Brain microvascular endothelial cell (primary cell): ENCODE data around the gene TRIM47.

Source experiments
- DNase-seq: peaks from one replicate; pipeline ENCODE4 v3.0.0-alpha.2; 2020
- H3K27ac ChIP-seq: fragments of 250-450 bp; sonication (Bioruptor Pico); 2 replicates; pipeline ENCODE4 v1.5.1; 2020; ENCODE audit warnings: mild to moderate bottlenecking, moderate library complexity
- H3K27me3 ChIP-seq: fragments of 250-450 bp; sonication (Bioruptor Pico); replicated peaks from 2 replicates; pipeline ENCODE4 v1.5.1; 2020; ENCODE audit warnings: mild to moderate bottlenecking
- H3K36me3 ChIP-seq: fragments of 250-450 bp; sonication (Bioruptor Pico); replicated peaks from 2 replicates; pipeline ENCODE4 v1.5.1; 2020; ENCODE audit warnings: mild to moderate bottlenecking
- H3K4me3 ChIP-seq: 2 replicates; pipeline ENCODE4 v1.5.1; 2011; ENCODE audit warnings: low read depth, mild to moderate bottlenecking, control low read depth, low read length, moderate library complexity
- in situ Hi-C: cut with HindIII; loops from 2 replicates; pipeline ENCODE4 v1.10.0; 2017; ENCODE audit warnings: low sequenced_read_pairs, low pct_ligation_motif_present
- TF ChIP-seq, protein P1 (sequence below): IDR thresholded peaks from 2 replicates; pipeline ENCODE4 v1.5.1; 2011; ENCODE audit warnings: low read depth, mild to moderate bottlenecking, moderate library complexity, low read length, control low read depth, inconsistent platforms; ENCODE audit errors: missing control alignments

TRIM47 gene

DNA sequence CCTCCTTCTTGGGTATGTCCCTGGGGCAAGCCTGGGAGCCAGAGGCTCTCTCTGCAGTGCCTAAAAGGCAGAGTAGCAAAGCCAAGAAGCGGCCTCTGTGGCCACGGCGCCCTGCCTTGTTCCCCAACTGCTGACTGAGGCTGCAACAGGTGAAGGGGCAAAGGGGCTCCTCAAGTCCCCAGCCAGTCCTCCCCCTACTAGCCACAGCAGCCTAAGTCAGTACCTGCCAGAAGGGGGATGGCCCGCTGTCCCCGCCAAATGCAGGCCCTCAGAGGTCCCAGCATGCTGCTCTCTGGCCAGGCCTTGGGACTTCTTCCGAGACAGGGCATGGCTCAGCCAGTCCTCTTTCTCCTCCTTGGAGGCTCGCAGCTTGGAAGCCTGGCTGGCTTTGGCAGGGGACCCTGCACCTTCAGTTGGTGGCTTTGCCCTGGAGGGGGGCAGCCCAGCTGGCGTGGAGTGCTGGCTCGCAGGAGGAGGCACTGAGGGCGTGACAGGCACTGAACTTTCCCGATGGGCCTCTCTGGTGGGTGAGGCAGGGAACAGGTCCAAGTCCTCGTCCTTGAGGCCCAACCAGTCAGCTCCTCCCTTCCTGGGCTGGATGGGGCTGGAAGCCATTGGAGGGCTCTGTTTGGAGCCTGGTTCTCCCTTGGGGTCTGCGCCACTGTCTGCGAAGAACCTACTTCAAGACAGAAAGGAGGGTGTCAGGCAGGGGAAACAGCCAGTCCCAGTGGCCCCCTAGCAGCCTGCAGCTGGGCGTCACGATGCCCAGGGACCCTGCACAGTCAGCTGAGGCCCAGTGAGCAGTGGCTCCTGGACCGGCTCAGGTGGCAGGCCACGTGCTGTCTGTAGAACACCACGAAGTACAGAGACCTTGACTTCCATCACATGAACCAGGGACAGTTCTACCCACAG, 44.8 kb upstream of the TRIM47 start:
- no peaks in the 10 kb centered on the region for H3K36me3 ChIP-seq
- no peak overlapping the region for H3K27ac ChIP-seq
- TF ChIP-seq, protein P1, sequence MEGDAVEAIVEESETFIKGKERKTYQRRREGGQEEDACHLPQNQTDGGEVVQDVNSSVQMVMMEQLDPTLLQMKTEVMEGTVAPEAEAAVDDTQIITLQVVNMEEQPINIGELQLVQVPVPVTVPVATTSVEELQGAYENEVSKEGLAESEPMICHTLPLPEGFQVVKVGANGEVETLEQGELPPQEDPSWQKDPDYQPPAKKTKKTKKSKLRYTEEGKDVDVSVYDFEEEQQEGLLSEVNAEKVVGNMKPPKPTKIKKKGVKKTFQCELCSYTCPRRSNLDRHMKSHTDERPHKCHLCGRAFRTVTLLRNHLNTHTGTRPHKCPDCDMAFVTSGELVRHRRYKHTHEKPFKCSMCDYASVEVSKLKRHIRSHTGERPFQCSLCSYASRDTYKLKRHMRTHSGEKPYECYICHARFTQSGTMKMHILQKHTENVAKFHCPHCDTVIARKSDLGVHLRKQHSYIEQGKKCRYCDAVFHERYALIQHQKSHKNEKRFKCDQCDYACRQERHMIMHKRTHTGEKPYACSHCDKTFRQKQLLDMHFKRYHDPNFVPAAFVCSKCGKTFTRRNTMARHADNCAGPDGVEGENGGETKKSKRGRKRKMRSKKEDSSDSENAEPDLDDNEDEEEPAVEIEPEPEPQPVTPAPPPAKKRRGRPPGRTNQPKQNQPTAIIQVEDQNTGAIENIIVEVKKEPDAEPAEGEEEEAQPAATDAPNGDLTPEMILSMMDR: no peak
- no peaks in the 10 kb centered on the region for H3K27me3 ChIP-seq
- in situ Hi-C loops: no loop called here
- no peak for DNase-seq
- no peak overlapping the region for H3K4me3 ChIP-seq

DNA sequence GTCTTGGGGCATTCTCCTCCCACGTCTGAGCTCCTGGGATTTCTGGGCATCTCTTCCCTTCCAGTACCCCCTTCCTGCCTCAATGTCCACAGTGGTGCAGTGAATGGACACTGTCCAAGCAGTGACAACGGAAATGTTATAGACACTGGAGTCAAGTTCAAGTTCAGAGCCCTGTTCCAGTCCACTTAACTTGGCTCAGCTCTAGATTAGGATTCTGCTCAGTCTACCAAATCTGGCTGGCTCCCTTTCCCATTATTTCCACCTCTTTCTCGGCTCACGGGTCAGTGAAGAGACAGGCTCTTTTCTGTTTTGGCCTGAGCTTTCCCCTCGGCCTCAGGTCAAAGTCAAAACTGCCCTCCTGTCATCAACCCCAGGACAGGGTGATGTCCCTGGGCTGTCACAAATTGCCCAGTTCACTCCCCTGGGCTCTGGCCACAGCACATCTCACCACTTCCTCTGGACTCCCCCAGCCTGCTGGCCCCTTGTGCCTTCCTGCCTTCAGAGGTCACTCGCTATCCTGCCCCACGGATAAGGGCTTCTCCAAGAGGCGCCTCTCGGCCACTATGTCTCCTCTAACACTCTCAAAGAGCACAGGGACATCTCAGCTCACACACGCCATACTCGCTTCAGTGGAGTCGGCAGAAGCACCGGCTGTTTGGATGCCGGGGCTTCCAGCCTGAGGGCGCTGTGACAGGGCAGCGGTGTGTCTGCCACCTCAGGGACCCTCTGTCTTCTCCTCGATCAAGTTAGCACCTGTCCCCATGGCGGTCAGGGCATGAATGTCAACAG, 44.0 kb upstream of the TRIM47 start:
- Histone ChIP-seq H3K27ac (no peak overlapping the region), H3K36me3 (no peaks in the 10 kb centered on the region), H3K4me3 (no peak overlapping the region), H3K27me3 (no peaks in the 10 kb centered on the region)
- TF ChIP-seq, protein P1: no peak
- DNase-seq: no peak
- in situ Hi-C loops: no loop called here

DNA sequence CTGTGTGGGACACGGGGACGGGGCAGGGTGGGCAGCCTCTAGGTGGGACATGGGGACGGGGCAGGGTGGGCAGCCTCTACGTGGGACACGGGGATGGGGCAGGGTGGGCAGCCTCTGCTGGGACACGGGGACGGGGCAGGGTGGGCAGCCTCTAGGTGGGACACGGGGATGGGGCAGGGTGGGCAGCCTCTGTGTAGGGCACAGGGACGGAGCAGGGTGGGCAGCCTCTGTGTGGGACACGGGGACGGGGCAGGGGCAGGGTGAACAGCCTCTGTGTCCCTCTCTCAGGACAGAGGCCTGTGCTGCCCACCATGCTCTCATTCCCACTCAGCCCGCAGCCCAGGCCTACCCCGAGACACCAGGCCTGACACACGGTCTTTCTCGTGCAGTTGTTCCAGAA, 43.2 kb upstream of the TRIM47 start:
- no peak for DNase-seq
- H3K27me3 ChIP-seq: no peaks in the 10 kb centered on the region
- H3K4me3 ChIP-seq: no peak overlapping the region
- H3K36me3 ChIP-seq: no peaks in the 10 kb centered on the region
- no peak overlapping the region for H3K27ac ChIP-seq
- in situ Hi-C loops: no loop called here
- TF ChIP-seq, protein P1: no peak

DNA sequence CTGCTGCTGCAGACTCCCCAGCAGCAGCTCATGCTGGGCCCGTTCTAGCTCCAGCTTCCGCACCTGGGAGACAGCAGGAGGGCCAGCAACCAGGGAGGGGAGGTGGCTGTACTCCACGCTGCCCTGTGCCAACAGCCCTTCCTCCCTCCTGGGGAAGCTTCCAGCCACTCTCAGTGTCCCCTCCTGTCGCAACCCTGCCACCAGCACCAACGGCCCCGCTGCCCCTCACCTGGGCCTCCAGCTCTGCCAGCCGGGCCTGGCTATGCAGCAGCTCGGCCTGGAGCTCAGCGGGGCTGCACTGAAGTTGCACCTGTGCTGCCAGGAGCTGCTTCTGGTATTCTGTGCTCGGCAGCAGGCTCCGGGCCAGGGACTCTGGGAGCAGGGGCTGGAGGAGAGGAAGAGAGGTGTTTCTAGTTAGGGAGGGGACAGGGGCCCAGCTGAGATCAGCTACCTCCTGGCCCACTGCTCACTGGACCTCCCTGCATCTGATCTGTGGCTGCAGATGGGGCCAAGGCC, 41.7 kb upstream of the TRIM47 start:
- Histone ChIP-seq H3K27me3 (no peaks in the 10 kb centered on the region), H3K36me3 (no peaks in the 10 kb centered on the region), H3K4me3 (no peak overlapping the region), H3K27ac (no peak overlapping the region)
- DNase-seq: no peak
- TF ChIP-seq, protein P1: no peak
- in situ Hi-C loops: no loop called here

DNA sequence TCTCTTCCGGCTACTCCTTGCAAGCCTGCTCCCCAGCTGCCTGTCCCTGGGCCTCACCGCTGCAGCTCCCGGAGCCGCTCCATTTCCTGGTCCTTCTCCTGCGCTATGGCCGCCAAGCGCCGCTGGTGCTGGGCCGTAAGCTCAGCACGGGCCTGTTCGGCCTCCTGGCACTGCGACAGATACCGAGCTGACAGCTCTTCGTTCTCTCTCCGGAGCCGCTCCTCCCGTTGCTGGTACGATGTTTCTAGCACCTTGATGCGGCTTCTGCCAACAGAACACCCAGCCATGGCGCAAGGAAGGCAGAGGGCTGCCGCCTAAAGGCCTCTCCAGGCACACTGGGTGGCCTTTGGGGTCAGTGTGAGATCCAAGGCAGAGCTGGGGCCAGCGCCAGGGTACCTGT, 41.2 kb upstream of the TRIM47 start:
- in situ Hi-C loops: no loop called here
- Histone ChIP-seq H3K36me3 (no peaks in the 10 kb centered on the region), H3K4me3 (no peak overlapping the region), H3K27me3 (no peaks in the 10 kb centered on the region), H3K27ac (no peak overlapping the region)
- DNase-seq: no peak
- TF ChIP-seq, protein P1: no peak
